Vagina (tissue), 2 donors: Measurements from ENCODE around the gene CTDSP1.

Experiments used
- CTCF ChIP-seq, 3 experiments: fragments of 450-650 bp in 2 of 3; fragments of 200-600 bp in 1 of 3; sonication (generic) in 1 of 3; IDR thresholded peaks; one replicate each; pipeline ENCODE4 v1.5.1; 2017 to 2019; ENCODE audit warnings: antibody characterized with exemption in 3 of 3, mild to moderate bottlenecking in 2 of 3, moderate library complexity in 2 of 3
- POLR2AphosphoS5 ChIP-seq, 2 donors: sonication (generic); formaldehyde crosslinking; IDR thresholded peaks; one replicate each; pipeline ENCODE4 v1.9.0; 2017; ENCODE audit warnings: antibody characterized with exemption in 2 of 2, mild to moderate bottlenecking in 2 of 2, low read depth in 1 of 2; ENCODE audit not compliant: insufficient read depth in 1 of 2

- TF ChIP-seq CTCF (IDR thresholded peaks at IDR 0.05) (no peak), POLR2AphosphoS5 (IDR thresholded peaks at IDR 0.05; ENCODE audit: insufficient read depth in 1 of 2, low read depth in 1 of 2) (no peak)
Measured at GRCh38 chr2:218392459-218392858, 7.2 kb upstream of the CTDSP1 start.
